HG03565 (cell line): ENCODE measurements around the gene PITHD1.
"Not testable (repeated sequence)": the region's sequence is repeated elsewhere in the genome, so short reads cannot be mapped to it uniquely, and the experiment has no call there.

Source experiments
- ATAC-seq: cut with Tn5 transposase; IDR thresholded peaks from one replicate; pipeline ENCODE4 v1.9.1; 2021; ENCODE audit warnings: mild to moderate bottlenecking, moderate library complexity; ENCODE audit not compliant: unreplicated experiment

The PITHD1 gene, protein sequence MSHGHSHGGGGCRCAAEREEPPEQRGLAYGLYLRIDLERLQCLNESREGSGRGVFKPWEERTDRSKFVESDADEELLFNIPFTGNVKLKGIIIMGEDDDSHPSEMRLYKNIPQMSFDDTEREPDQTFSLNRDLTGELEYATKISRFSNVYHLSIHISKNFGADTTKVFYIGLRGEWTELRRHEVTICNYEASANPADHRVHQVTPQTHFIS

GRCh38 chr1:23777979-23778814 is at the start of gene PITHD1:
Gene PITHD1, plus strand, starts transcription at chr1:23778418. Its CDS starts 98 bp downstream, at chr1:23778516.
- peak; percentile 53 for ATAC-seq

- no peak for ATAC-seq
Observed at GRCh38 chr1:23732363-23733224, 45.6 kb upstream of the PITHD1 start.

DNA sequence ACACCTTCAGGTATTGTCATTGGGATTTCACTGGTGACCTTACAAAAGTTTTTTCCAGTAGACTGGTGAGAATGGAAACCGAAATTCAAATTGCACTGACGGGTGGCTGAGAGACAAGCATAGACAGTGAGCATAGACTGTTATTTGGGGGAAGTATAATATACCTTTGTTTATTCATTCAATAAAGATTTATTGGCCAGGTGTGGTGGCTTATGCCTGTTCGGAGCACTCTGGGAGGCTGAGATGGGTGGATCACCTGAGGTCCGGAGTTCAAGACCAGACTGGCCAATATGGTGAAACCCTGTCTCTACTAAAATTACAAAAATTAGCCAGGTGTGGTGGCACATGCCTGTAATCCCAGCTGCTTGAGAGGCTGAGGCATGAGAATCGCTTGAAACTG is 44.9 kb upstream of the PITHD1 start:
- not testable (repeated sequence) for ATAC-seq

- ATAC-seq, result no peak
Observed at GRCh38 chr1:23736437-23737134, 41.6 kb upstream of the PITHD1 start.

GRCh38 chr1:23741609-23742008 is 36.6 kb upstream of the PITHD1 start:
- ATAC-seq, result no peak

DNA sequence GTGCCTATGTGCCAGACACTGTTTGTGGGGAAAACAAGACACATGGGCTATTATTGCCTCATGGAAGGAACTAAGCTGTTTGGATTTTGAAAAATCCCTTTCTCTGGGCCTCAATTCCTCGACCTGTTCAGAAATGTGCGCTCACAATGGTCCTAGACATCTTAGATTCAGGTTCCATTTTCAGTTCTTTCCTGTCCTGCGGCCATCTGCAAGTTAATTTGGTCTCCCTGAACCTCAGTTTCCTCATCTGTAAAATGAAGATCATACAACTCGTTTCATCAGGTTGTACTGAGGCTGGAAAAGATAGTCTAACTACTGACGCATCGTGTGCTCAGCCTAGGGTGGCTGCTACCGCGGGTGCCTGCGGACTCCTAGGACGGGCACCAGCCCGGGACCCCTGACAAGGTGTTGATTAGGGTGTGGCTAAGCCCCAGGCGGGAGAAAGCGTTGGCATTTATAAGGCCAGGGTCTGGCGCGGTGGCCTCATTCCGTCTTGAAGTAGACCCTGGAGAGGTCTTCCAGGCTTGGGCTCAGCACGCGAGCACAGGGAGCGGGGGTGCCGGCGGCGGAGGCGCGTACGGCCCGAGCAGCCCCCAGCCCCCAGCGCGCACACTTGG is 35.4 kb upstream of the PITHD1 start:
- peak; percentile 11 for ATAC-seq

GRCh38 chr1:23743287-23744152 is 34.7 kb upstream of the PITHD1 start, which contains the start of gene ELOA:
Gene ELOA, plus strand, starts transcription at chr1:23743471. Its CDS starts 33 bp downstream, at chr1:23743504.
- ATAC-seq, result peak; percentile 61

DNA sequence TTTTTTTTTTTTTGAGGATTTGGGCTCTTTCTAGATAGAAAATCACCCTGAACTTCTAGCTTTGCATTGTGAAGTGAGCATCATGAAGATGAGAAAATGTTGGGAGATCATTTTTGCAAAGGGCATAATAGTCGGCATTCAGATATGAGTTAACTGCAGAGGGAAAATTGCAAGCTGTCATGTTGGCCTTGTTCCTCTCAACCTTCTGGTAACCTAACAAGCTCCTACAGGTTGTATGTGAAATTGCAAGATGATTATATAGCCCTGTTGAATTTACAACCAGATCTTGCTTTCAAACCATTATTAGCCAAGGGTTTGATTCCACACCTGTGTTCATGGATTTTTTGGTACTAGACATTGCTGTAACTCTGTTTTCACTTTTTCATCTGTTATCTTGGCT is 32.7 kb upstream of the PITHD1 start:
- ATAC-seq, result no peak

- no peak for ATAC-seq
Observed at GRCh38 chr1:23748016-23748415, 30.2 kb upstream of the PITHD1 start.

DNA sequence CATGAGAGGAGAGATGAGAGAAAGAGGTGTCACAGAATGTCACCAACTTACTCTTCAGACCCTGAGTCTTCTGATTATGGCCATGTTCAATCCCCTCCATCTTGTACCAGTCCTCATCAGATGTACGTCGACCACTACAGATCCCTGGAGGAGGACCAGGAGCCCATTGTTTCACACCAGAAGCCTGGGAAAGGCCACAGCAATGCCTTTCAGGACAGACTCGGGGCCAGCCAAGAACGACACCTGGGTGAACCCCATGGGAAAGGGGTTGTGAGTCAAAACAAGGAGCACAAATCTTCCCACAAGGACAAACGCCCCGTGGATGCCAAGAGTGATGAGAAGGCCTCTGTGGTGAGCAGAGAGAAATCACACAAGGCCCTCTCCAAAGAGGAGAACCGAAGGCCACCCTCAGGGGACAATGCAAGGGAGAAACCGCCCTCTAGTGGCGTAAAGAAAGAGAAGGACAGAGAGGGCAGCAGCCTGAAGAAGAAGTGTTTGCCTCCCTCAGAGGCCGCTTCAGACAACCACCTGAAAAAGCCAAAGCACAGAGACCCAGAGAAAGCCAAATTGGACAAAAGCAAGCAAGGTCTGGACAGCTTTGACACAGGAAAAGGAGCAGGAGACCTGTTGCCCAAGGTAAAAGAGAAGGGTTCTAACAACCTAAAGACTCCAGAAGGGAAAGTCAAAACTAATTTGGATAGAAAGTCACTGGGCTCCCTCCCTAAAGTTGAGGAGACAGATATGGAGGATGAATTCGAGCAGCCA is 27.0 kb upstream of the PITHD1 start:
- peak; percentile 41 for ATAC-seq

DNA sequence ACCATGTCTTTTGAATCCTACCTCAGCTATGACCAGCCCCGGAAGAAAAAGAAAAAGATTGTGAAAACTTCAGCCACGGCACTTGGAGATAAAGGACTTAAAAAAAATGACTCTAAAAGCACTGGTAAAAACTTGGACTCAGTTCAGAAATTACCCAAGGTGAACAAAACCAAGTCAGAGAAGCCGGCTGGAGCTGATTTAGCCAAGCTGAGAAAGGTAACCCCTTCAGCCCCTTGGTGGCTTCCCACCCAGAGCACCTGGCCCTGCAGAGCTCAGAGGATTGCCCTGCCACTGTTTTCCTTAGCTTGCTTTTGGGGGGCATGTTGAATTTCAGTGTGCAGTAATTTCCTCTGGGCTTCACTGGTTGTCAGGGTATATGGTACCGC is 26.4 kb upstream of the PITHD1 start:
- ATAC-seq, result no peak

DNA sequence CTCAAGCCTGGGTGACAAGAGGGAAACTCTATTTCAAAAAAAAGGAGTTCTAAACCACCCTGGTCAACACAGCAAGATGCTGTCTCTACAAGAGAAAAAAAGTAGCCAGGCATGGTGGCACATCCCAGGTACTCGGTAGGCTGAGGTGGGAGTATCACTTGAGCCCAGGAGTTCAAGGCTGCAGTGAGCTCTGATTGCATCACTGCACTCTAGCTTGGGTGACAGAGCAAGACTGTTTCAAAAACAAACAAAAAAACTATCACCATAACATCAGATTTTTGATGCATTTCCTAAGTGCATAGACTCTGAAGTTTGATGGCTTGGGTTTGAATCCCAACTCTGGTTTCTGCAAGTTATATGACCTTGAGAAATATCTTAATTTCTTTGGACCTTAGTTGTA is 25.3 kb upstream of the PITHD1 start:
- no peak for ATAC-seq

- no peak for ATAC-seq
Observed at GRCh38 chr1:23756676-23757075, 21.5 kb upstream of the PITHD1 start.

DNA sequence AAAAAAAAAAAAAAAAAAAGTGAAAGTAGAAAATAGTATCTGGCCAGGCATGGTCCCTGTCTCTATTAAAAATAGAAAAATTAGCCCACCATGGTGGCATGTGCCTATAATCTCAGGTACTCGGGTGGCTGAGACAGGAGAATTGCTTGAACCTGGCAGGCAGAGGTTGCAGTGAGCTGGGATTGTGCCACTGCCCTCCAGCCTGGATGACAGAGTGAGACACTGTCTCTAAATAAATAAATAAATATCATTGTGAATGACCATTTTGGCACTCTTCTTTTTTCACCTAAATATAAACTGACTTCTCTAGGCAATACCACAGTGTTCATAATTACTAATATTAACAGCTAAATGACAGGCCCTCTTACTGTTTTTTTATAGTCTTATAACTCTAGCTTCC is 20.4 kb upstream of the PITHD1 start:
- no peak for ATAC-seq

DNA sequence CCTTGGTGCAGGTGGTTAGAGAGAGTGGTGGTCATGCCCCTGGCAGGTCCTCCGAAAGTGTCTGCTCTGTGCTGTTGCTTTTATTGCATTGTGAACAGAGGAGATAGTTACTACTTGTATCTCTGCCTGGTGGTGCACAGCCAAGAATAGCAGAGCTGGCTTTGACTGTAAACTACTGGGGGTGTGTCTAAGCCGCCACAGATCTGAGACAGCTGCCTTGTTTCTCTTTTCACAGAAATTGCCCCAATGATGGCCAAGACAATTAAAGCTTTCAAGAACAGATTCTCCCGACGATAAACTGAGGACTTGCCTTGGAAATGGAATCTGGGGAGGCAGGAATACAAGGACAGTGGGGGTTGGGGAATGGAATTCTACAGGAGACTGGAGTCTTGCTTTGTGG is 18.9 kb upstream of the PITHD1 start:
- ATAC-seq, result no peak

DNA sequence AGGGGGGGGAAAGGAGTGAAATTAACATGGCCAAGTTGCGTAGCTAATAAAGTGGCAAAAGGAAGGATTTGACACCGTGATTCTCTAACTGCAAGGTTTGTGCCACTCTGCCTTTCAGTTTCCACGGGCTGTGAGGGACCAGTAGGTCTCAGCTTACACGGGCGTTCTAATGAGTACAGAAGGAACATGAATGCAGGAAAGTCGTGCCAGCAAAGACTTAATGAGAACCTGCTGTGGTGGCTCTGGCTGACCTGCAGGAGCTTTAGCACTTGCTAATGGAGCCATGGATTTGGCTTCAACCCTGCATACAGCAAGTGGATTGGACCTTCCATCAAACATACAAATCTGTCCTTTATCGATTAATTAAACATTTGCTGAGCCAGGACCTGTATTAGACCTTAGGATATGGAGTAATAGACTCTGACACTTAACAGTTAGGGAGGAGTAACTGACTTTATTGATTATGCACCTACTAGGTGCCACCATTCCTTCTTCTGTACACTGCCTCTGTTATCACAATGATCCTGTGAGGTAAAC is 15.1 kb upstream of the PITHD1 start:
- ATAC-seq, result no peak

DNA sequence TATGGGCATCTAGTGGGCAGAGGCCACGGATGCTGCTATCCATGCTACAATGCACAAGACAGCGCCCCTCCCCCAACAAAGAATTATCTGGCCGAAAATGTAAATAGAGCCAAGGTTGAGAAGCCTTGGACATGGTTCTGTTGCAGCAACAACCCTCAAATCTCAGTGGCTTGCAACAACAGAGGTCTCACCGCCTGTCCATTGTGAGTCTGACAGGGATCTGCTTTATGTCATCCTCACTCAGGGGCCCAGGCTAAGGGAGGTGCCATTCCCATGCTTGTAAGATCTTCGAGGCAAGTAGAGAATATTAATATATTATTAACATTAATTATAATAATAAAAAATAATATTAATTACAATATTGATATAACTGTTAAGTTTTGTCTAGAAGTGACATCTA is 9.5 kb upstream of the PITHD1 start:
- no peak for ATAC-seq

GRCh38 chr1:23772049-23772853 is 6.0 kb upstream of the PITHD1 start:
- no peak for ATAC-seq
